Mesothelial cell of epicardium (in vitro differentiated cells): ENCODE measurements around the gene PARP9. TPM values are rescaled to one million over a fixed set of nuclear protein-coding genes. Genes with fewer than 3 reads are reported as not detected.

Experiments used
- DNase-seq, 2 experiments: peaks; one replicate each; pipeline ENCODE4 v3.0.0; 2021; ENCODE audit warnings: low spot score in 2 of 2; ENCODE audit not compliant: unreplicated experiment in 2 of 2
- H3K27ac Mint-ChIP-seq: 2 replicates; pipeline ENCODE4 v1.8.0; 2021; ENCODE audit warnings: mixed read lengths
- H3K27me3 Mint-ChIP-seq: 2 replicates; pipeline ENCODE4 v1.8.0; 2021; ENCODE audit warnings: low read depth, mixed read lengths
- H3K36me3 Mint-ChIP-seq: 2 replicates; pipeline ENCODE4 v1.8.0; 2021; ENCODE audit warnings: mixed read lengths
- H3K4me1 Mint-ChIP-seq: 2 replicates; pipeline ENCODE4 v1.8.0; 2021; ENCODE audit warnings: mixed read lengths
- H3K4me3 Mint-ChIP-seq: 2 replicates; pipeline ENCODE4 v1.8.0; 2021; ENCODE audit warnings: mild to moderate bottlenecking, moderate library complexity, mixed read lengths
- H3K9me3 Mint-ChIP-seq: 2 replicates; pipeline ENCODE4 v1.8.0; 2021; ENCODE audit warnings: mixed read lengths
- CTCF ChIP-seq: fragments of 200-600 bp; sonication (generic); IDR thresholded peaks from one replicate; pipeline ENCODE4 v1.5.0; 2021; ENCODE audit warnings: antibody characterized with exemption; ENCODE audit not compliant: unreplicated experiment
- total RNA-seq: library from RNA; stranded (reverse); gene quantifications from 3 replicates; pipeline ENCODE4 v1.2.1, GENCODE V29; 2021

The PARP9 gene
- total RNA-seq, 1 donor from 2014 or later = 32.5 TPM

GRCh38 chr3:122603056-122603455, 39.0 kb upstream of the PARP9 start:
- H3K4me1 Mint-ChIP-seq = no peaks in the 10 kb centered on the region
- no peak overlapping the region for H3K27ac Mint-ChIP-seq
- DNase-seq = no peak
- no peaks in the 10 kb centered on the region for H3K36me3 Mint-ChIP-seq
- no peak for TF ChIP-seq CTCF
- H3K27me3 Mint-ChIP-seq = peaks cover 21% of the 10 kb centered on the region
- no peak overlapping the region for H3K4me3 Mint-ChIP-seq
- no peaks in the 10 kb centered on the region for H3K9me3 Mint-ChIP-seq

- Mint-ChIP-seq H3K27me3 (peaks cover 21% of the 10 kb centered on the region), H3K27ac (no peak overlapping the region), H3K9me3 (no peaks in the 10 kb centered on the region), H3K36me3 (no peaks in the 10 kb centered on the region), H3K4me3 (no peak overlapping the region), H3K4me1 (no peaks in the 10 kb centered on the region)
- no peak for DNase-seq
- TF ChIP-seq CTCF = no peak
These were observed 38.1 kb upstream of the PARP9 start for GRCh38 chr3:122602011-122602710.

- Mint-ChIP-seq H3K27ac (no peak overlapping the region), H3K9me3 (peaks cover 9% of the 10 kb centered on the region), H3K4me1 (no peaks in the 10 kb centered on the region), H3K4me3 (no peak overlapping the region), H3K27me3 (peaks cover 25% of the 10 kb centered on the region), H3K36me3 (no peaks in the 10 kb centered on the region)
- DNase-seq = no peak
- TF ChIP-seq CTCF = no peak
These were observed 34.5 kb upstream of the PARP9 start for GRCh38 chr3:122598556-122598955.

- no peak for TF ChIP-seq CTCF
- Mint-ChIP-seq H3K36me3 (no peaks in the 10 kb centered on the region), H3K4me1 (no peaks in the 10 kb centered on the region), H3K27ac (no peak overlapping the region), H3K27me3 (peaks cover 25% of the 10 kb centered on the region), H3K4me3 (no peak overlapping the region), H3K9me3 (peaks cover 9% of the 10 kb centered on the region)
- no peak for DNase-seq
These were observed 34.1 kb upstream of the PARP9 start for GRCh38 chr3:122598151-122598550.

- Mint-ChIP-seq H3K4me3 (no peak overlapping the region), H3K27me3 (peaks cover 7% of the 10 kb centered on the region), H3K36me3 (no peaks in the 10 kb centered on the region), H3K9me3 (peaks cover 9% of the 10 kb centered on the region), H3K27ac (no peak overlapping the region), H3K4me1 (no peaks in the 10 kb centered on the region)
- no peak for TF ChIP-seq CTCF
- DNase-seq = no peak
These were observed 29.9 kb upstream of the PARP9 start for GRCh38 chr3:122594025-122594424.

GRCh38 chr3:122590610-122591009, 26.5 kb upstream of the PARP9 start:
- Mint-ChIP-seq H3K27ac (no peak overlapping the region), H3K4me3 (no peak overlapping the region), H3K36me3 (no peaks in the 10 kb centered on the region), H3K9me3 (no peaks in the 10 kb centered on the region), H3K27me3 (peaks cover 3% of the 10 kb centered on the region), H3K4me1 (no peaks in the 10 kb centered on the region)
- DNase-seq = no peak
- TF ChIP-seq CTCF = no peak
